GM18505 (cell line): Measurements from ENCODE around the gene TMEM238.
A peak's percentile ranks its signal among the peaks of the same experiment; 100 is the strongest.
"Not testable (repeated sequence)": the region's sequence is repeated elsewhere in the genome, so short reads cannot be mapped to it uniquely, and the experiment has no call there.

Experiments
- ATAC-seq: cut with Tn5 transposase; IDR thresholded peaks from one replicate; pipeline ENCODE4 v1.9.1; 2021; ENCODE audit not compliant: unreplicated experiment
- POLR2A ChIP-seq: IDR thresholded peaks from 4 replicates; pipeline ENCODE4 v1.6.1; 2011; ENCODE audit warnings: borderline replicate concordance; ENCODE audit not compliant: insufficient read depth, insufficient read length; ENCODE audit errors: extremely low read depth

Gene TMEM238

DNA sequence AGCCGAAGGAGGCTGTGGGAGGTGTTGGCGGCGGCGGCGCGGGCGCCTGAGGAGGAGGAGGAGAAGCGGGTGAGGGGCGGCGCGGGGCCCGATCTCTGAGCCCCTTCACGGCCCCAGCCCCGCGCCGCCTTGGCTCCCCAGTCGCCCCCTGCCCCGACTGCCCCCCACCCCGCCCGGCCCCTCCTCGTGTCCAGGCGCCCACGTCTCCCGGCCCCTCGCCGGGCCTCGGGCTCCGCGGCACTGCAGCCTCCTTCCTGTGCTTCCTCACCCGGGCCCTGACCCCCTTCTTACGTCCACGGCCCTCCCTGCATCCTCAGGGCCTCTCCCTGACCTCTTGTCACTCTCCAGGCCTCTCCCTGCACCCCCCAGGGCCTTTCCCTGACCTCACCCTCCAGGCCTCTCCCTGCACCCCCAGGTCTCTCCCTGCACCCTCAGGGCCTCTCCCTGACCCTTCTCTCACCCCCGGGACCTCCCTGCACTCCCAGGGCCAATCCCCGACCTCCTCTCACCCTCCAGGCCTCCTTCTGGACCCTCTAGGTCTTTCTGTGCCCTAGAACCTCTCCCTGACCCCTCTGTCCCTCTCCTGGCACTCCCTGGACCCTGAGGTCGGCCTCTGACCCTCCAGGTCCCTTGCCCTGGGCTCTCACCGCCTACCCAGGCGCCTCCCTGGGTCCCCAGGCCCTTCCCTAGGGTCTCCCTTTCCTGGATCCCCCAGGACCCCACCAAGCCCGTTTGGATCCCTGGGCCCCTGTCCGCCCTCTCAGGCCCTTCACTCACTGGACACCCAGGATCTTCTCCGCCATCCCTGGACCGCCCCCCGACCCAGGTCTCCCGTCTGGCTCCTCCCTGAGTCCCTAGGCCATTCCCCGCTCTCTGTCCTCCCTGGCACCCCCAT, 44.0 kb downstream of the TMEM238 start:
- TF ChIP-seq POLR2A = peak; percentile 71
- ATAC-seq = peak; percentile 1

DNA sequence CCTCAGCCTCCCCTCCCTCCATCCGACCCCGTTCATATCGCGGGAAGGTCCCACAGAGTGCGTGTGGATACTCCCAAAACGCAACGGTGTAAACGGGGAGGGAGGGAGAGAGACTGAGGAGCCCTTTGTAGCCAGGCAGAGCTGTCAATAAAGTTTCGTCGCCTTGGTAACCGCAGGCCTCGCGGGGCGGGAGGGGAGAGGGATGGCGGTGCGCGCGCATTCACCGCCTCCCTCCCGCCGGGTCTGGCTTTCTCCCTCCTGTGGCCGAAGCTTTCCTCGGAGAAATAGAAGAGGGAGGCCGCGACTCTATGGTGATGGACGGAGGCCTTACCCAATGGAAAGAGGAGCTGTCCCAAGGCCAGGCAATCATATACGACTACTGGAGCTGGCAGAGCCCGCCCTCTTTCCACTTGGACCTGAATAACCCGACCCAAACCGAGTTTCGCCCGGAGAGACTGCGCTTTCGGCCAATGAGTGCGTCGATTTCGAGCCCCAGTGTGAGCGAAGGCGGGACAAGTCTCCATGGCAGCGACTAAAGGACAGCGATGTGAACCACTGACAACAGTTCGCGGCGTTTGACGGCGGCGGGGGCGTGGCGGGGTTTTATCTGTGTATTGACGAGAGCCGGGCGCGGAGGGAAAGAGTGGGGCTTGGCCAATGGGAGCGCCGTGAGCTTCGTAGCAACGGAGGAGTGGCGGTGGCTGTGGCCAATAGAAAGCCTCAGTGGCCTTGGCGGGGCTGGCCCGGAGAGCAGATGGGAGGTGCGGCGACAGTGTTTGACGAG, 44.8 kb downstream of the TMEM238 start, which contains the start of gene KMT5C:
Gene KMT5C (plus strand): TSS at position 772 of the 784 bp plus-strand sequence. CDS start 2,061 bp downstream, outside the sequence.
- peak; percentile 78 for ATAC-seq

DNA sequence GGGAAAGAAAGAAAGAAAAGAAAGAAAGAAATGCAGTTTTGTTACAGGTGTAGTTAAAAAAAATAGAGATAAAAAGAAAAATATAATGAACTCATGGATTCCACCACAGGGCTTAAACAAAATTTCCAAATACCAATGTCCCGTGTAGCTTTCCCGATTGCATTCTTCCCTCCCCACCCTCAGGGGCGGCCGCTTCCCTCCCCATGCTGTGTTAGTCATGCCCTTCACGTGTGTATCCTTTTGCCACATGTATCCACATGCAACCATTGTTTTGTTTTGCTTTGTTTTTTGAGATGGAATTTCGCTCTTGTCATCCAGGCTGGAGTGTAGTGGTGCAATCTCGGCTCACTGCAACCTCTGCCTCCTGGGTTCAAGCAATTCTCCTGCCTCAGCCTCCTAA, 48.0 kb downstream of the TMEM238 start:
- no peak for ATAC-seq
- no peak for TF ChIP-seq POLR2A

More for the DNA sequence above, 44.8 kb downstream of the TMEM238 start, which contains the start of gene KMT5C:
- TF ChIP-seq POLR2A = no peak

- no peak for ATAC-seq
- TF ChIP-seq POLR2A = no peak
Measured at GRCh38 chr19:55333870-55334269, 50.2 kb downstream of the TMEM238 start.

- not testable (repeated sequence) for ATAC-seq
Measured at GRCh38 chr19:55329791-55330190, 54.3 kb downstream of the TMEM238 start.
